Glutamatergic neuron (in vitro differentiated cells): ENCODE data around the gene NAV2. TPM values are rescaled to one million over a fixed set of nuclear protein-coding genes. Genes with fewer than 3 reads are reported as not detected.

Source experiments
- DNase-seq: peaks from one replicate; pipeline ENCODE4 v3.0.0; 2022
- H3K27ac Mint-ChIP-seq: one replicate; pipeline ENCODE4 v1.8.0; 2020; ENCODE audit warnings: mild to moderate bottlenecking, mixed read lengths, inconsistent platforms; ENCODE audit not compliant: unreplicated experiment
- H3K27me3 Mint-ChIP-seq: one replicate; pipeline ENCODE4 v1.8.0; 2020; ENCODE audit warnings: mild to moderate bottlenecking, moderate library complexity, mixed read lengths, inconsistent platforms; ENCODE audit not compliant: unreplicated experiment
- H3K36me3 Mint-ChIP-seq: one replicate; pipeline ENCODE4 v1.8.0; 2020; ENCODE audit warnings: mild to moderate bottlenecking, mixed read lengths, inconsistent platforms; ENCODE audit not compliant: unreplicated experiment
- H3K4me1 Mint-ChIP-seq: one replicate; pipeline ENCODE4 v1.8.0; 2020; ENCODE audit warnings: mild to moderate bottlenecking, low read depth, mixed read lengths, inconsistent platforms; ENCODE audit not compliant: unreplicated experiment
- H3K4me3 Mint-ChIP-seq: one replicate; pipeline ENCODE4 v1.8.0; 2020; ENCODE audit warnings: mild to moderate bottlenecking, mixed read lengths, inconsistent platforms; ENCODE audit not compliant: unreplicated experiment
- H3K9me3 Mint-ChIP-seq: one replicate; pipeline ENCODE4 v1.8.0; 2020; ENCODE audit warnings: mild to moderate bottlenecking, moderate library complexity, mixed read lengths, inconsistent platforms; ENCODE audit not compliant: unreplicated experiment
- total RNA-seq: library from RNA; stranded (reverse); fragmentation: NEBNext Ultra II Directional; extraction: Animal tissue kit (Norgen Biotek cat#: 25700); gene quantifications from one replicate; pipeline ENCODE4 v1.2.1, GENCODE V29; 2021; ENCODE audit not compliant: unreplicated experiment
- TF ChIP-seq, protein P1 (sequence below): fragments of 200-600 bp; sonication (generic); IDR thresholded peaks from one replicate; pipeline ENCODE4 v1.5.0; 2021; ENCODE audit not compliant: partially characterized antibody, unreplicated experiment

The NAV2 gene
- total RNA-seq, 1 donor from 2014 or later, result 117 TPM

- DNase-seq, result no peak
- H3K36me3 Mint-ChIP-seq, result no peaks in the 10 kb centered on the region
- H3K27me3 Mint-ChIP-seq, result peaks cover 4% of the 10 kb centered on the region
- H3K9me3 Mint-ChIP-seq, result peaks cover 5% of the 10 kb centered on the region
- TF ChIP-seq, protein P1, sequence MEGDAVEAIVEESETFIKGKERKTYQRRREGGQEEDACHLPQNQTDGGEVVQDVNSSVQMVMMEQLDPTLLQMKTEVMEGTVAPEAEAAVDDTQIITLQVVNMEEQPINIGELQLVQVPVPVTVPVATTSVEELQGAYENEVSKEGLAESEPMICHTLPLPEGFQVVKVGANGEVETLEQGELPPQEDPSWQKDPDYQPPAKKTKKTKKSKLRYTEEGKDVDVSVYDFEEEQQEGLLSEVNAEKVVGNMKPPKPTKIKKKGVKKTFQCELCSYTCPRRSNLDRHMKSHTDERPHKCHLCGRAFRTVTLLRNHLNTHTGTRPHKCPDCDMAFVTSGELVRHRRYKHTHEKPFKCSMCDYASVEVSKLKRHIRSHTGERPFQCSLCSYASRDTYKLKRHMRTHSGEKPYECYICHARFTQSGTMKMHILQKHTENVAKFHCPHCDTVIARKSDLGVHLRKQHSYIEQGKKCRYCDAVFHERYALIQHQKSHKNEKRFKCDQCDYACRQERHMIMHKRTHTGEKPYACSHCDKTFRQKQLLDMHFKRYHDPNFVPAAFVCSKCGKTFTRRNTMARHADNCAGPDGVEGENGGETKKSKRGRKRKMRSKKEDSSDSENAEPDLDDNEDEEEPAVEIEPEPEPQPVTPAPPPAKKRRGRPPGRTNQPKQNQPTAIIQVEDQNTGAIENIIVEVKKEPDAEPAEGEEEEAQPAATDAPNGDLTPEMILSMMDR, result no peak
- H3K4me3 Mint-ChIP-seq, result no peak overlapping the region
- no peak overlapping the region for H3K27ac Mint-ChIP-seq
- H3K4me1 Mint-ChIP-seq, result peaks cover 2% of the 10 kb centered on the region
These were observed 79.9 kb downstream of the NAV2 start for GRCh38 chr11:19792510-19792909.

GRCh38 chr11:19793326-19793725 lies 80.7 kb downstream of the NAV2 start:
- Mint-ChIP-seq H3K27ac (no peak overlapping the region), H3K36me3 (no peaks in the 10 kb centered on the region), H3K9me3 (peaks cover 5% of the 10 kb centered on the region), H3K27me3 (peaks cover 4% of the 10 kb centered on the region), H3K4me1 (peaks cover 2% of the 10 kb centered on the region), H3K4me3 (no peak overlapping the region)
- TF ChIP-seq, protein P1, result no peak
- no peak for DNase-seq

DNA sequence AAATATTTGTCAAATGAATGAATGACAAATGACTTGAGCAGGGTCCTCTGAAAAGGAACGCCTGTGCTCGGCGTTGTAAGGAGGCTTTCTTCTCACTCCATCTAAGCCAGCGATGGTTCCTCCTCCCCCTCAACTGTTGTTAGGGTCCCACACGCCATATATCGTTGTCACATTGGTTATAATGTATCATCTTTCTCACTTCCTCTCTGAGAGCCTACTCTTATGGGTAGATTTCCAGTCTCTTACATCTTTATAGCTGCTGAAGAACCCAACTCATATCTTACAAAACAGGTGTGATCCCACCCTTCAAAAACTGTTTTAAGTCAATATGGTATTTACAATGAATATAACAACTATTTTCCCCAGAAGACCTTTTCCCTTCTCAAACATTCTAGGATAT lies 81.5 kb downstream of the NAV2 start:
- Mint-ChIP-seq H3K27me3 (peaks cover 4% of the 10 kb centered on the region), H3K9me3 (peaks cover 5% of the 10 kb centered on the region), H3K4me1 (peaks cover 2% of the 10 kb centered on the region), H3K36me3 (no peaks in the 10 kb centered on the region), H3K4me3 (no peak overlapping the region), H3K27ac (no peak overlapping the region)
- DNase-seq, result no peak
- TF ChIP-seq, protein P1, result no peak

GRCh38 chr11:19795082-19795481 lies 82.4 kb downstream of the NAV2 start:
- TF ChIP-seq, protein P1, result no peak
- H3K4me3 Mint-ChIP-seq, result no peak overlapping the region
- no peak overlapping the region for H3K27ac Mint-ChIP-seq
- H3K36me3 Mint-ChIP-seq, result no peaks in the 10 kb centered on the region
- peaks cover 4% of the 10 kb centered on the region for H3K27me3 Mint-ChIP-seq
- no peak for DNase-seq
- H3K9me3 Mint-ChIP-seq, result peaks cover 5% of the 10 kb centered on the region
- H3K4me1 Mint-ChIP-seq, result peaks cover 2% of the 10 kb centered on the region

DNA sequence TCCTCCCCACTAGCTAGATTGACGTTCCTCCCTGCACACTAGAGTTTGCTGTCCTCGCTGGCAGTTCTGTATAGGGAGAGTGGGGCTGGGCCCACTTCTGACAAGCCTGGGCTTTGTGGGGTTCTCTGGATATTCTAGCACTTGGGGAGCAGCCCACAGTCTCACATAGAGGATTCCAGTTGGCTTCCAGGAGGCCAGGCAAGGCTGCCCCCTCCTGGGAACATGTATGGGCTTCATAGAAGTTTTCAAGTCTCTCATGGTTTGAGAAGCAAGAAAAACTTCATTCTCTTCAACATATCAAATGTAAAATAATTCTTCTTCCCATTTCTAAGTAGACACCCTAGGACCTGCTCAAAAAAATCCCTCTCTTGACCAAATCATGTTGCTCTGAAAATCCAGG lies 87.5 kb downstream of the NAV2 start:
- TF ChIP-seq, protein P1, result no peak
- peaks cover 17% of the 10 kb centered on the region for H3K4me1 Mint-ChIP-seq
- H3K27ac Mint-ChIP-seq, result no peak overlapping the region
- H3K4me3 Mint-ChIP-seq, result no peak overlapping the region
- DNase-seq, result no peak
- no peaks in the 10 kb centered on the region for H3K36me3 Mint-ChIP-seq
- peaks cover 4% of the 10 kb centered on the region for H3K9me3 Mint-ChIP-seq
- peaks cover 2% of the 10 kb centered on the region for H3K27me3 Mint-ChIP-seq
